HCT116 (cell line): ENCODE data around the gene RAP1A. TPM values are rescaled to one million over a fixed set of nuclear protein-coding genes. Genes with fewer than 3 reads are reported as not detected.

Experiments used
- ATAC-seq: fragments of 200-7000 bp; cut with Tn5 transposase; 2 replicates; pipeline ENCODE4 v1.9.1; 2020; ENCODE audit warnings: mild to moderate bottlenecking, moderate library complexity
- BruUV-seq: library from RNA; stranded (reverse); fragments of 400-500 nt; replicated peaks from 2 replicates; lab custom pipeline; 2021; lab: Mats Ljungman, UMichigan
- CTCF ChIA-PET: fragments of 300-600 bp; sonication (Branson Sonifier 250); formaldehyde crosslinking; loops from one replicate; lab custom pipeline; 2021; ENCODE audit warnings: antibody characterized with exemption; lab: Charles Lee
- POLR2A ChIA-PET: fragments of 300-600, 350-600 bp; sonication (Branson Sonifier 250); formaldehyde crosslinking; loops from one replicate; lab custom pipeline; 2021; ENCODE audit warnings: antibody characterized with exemption; lab: Charles Lee
- RAD21 ChIA-PET, 2 experiments: fragments of 300-600 bp; sonication (Branson Sonifier 250); formaldehyde crosslinking; loops; one replicate each; lab custom pipeline; 2023; ENCODE audit warnings: low total read pairs in 2 of 2; ENCODE audit not compliant: uncharacterized antibody in 2 of 2, unreplicated experiment in 2 of 2, low non-redundant PET in 1 of 2; lab: Charles Lee
- DNase-seq: peaks from one replicate; pipeline ENCODE4 v3.0.0-alpha.2; 2010; ENCODE audit warnings: low read depth, low spot score
- H2AFZ ChIP-seq: fragments of 200-600 bp; shearing (Covaris generic), sonication (generic); 2 replicates; pipeline ENCODE4 v1.6.1; 2017; ENCODE audit warnings: low read depth, mixed run types, mixed read lengths, antibody characterized with exemption, low read length; ENCODE audit not compliant: poor library complexity, severe bottlenecking
- H3K27ac ChIP-seq: 2 replicates; pipeline ENCODE4 v1.5.1; 2012; ENCODE audit warnings: low read depth, low read length
- H3K27me3 ChIP-seq: fragments of 200-600 bp; sonication (generic); 2 replicates; pipeline ENCODE4 v1.6.1; 2016; ENCODE audit warnings: mixed run types, low read length, mixed read lengths; ENCODE audit not compliant: insufficient read depth
- H3K36me3 ChIP-seq, 2 experiments: fragments of 200-500 bp in 1 of 2; fragments of 200-600 bp in 1 of 2; sonication (Bioruptor generic) in 1 of 2; sonication (generic) in 1 of 2; 2 replicates each; pipeline versions ENCODE4 v1.5.1 to v1.6.1; 2014 to 2016; ENCODE audit warnings: low read length in 2 of 2, inconsistent platforms in 1 of 2, mixed read lengths in 1 of 2, mixed run types in 1 of 2; ENCODE audit not compliant: insufficient read depth in 2 of 2, control insufficient read depth in 1 of 2
- H3K4me1 ChIP-seq, 2 experiments: fragments of 200-600 bp in 1 of 2; sonication (generic) in 1 of 2; 2 replicates each; pipeline versions ENCODE4 v1.5.1 to v1.6.1; 2012 to 2017; ENCODE audit warnings: low read length in 2 of 2, inconsistent platforms in 1 of 2, mild to moderate bottlenecking in 1 of 2, mixed read lengths in 1 of 2, mixed run types in 1 of 2, moderate library complexity in 1 of 2; ENCODE audit not compliant: insufficient read depth in 2 of 2, control insufficient read depth in 1 of 2
- H3K4me2 ChIP-seq: fragments of 200-600 bp; sonication (generic); 2 replicates; pipeline ENCODE4 v1.6.1; 2017; ENCODE audit warnings: mixed run types, low read length, mixed read lengths
- H3K4me3 ChIP-seq, 2 experiments: fragments of 200-600 bp in 1 of 2; sonication (generic) in 1 of 2; replicated peaks in 1 of 2; 2 replicates each; pipeline ENCODE4 v1.5.1; 2011 to 2016; ENCODE audit warnings: low read length in 2 of 2, control low read depth in 1 of 2, low read depth in 1 of 2, mild to moderate bottlenecking in 1 of 2, mixed read lengths in 1 of 2, mixed run types in 1 of 2
- H3K79me2 ChIP-seq: fragments of 200-600 bp; sonication (generic); 2 replicates; pipeline ENCODE4 v1.6.1; 2017; ENCODE audit warnings: mild to moderate bottlenecking, mixed run types, low read length, moderate library complexity, mixed read lengths; ENCODE audit not compliant: insufficient read depth
- H3K9ac ChIP-seq: fragments of 200-600 bp; sonication (generic); 2 replicates; pipeline ENCODE4 v1.6.1; 2016; ENCODE audit warnings: low read length, mixed read lengths
- H3K9me2 ChIP-seq: fragments of 200-600 bp; sonication (generic), shearing (Covaris generic); 2 replicates; pipeline ENCODE4 v1.6.1; 2017; ENCODE audit warnings: mixed run types, mild to moderate bottlenecking, moderate library complexity; ENCODE audit not compliant: insufficient read depth
- H3K9me3 ChIP-seq, 2 experiments: fragments of 200-500 bp in 1 of 2; fragments of 200-600 bp in 1 of 2; sonication (Bioruptor generic) in 1 of 2; sonication (generic) in 1 of 2; 2 replicates each; pipeline ENCODE4 v1.6.1; 2014 to 2017; ENCODE audit warnings: low read length in 2 of 2, mixed read lengths in 2 of 2, inconsistent platforms in 1 of 2, low read depth in 1 of 2, mild to moderate bottlenecking in 1 of 2, mixed run types in 1 of 2, moderate library complexity in 1 of 2; ENCODE audit not compliant: control insufficient read depth in 1 of 2, insufficient read depth in 1 of 2
- H4K20me1 ChIP-seq: fragments of 200-600 bp; sonication (generic), shearing (Covaris generic); 2 replicates; pipeline ENCODE4 v1.6.1; 2017; ENCODE audit warnings: mixed run types, mild to moderate bottlenecking, moderate library complexity; ENCODE audit not compliant: insufficient read depth
- CTCF ChIP-seq, 3 experiments: fragments of 200-600 bp in 1 of 3; sonication (generic) in 1 of 3; IDR thresholded peaks in 2 of 3; conservative IDR thresholded peaks in 1 of 3; 2 replicates each; pipeline ENCODE4 v1.5.1; 2012 to 2017; ENCODE audit warnings: low read depth in 2 of 3, low read length in 2 of 3, antibody characterized with exemption in 1 of 3, borderline replicate concordance in 1 of 3, control low read depth in 1 of 3, mild to moderate bottlenecking in 1 of 3, mixed read lengths in 1 of 3, mixed run types in 1 of 3, moderate library complexity in 1 of 3; ENCODE audit not compliant: insufficient read depth in 1 of 3
- ELF1 ChIP-seq: IDR thresholded peaks from 2 replicates; pipeline ENCODE4 v1.6.1; 2012; ENCODE audit warnings: low read depth, borderline replicate concordance
- EZH2phosphoT487 ChIP-seq: fragments of 200-600 bp; IDR thresholded peaks from 2 replicates; pipeline ENCODE4 v1.6.1; 2018; ENCODE audit warnings: antibody characterized with exemption, borderline replicate concordance
- POLR2A ChIP-seq: IDR thresholded peaks from 2 replicates; pipeline ENCODE4 v1.7.0; 2011; ENCODE audit warnings: borderline replicate concordance; ENCODE audit not compliant: insufficient read depth, insufficient read length; ENCODE audit errors: extremely low read depth
- POLR2AphosphoS5 ChIP-seq: IDR thresholded peaks from 2 replicates; pipeline ENCODE4 v1.6.1; 2011; ENCODE audit warnings: mild to moderate bottlenecking, low read depth, low read length, moderate library complexity
- RAD21 ChIP-seq: IDR thresholded peaks from 2 replicates; pipeline ENCODE4 v1.6.1; 2012; ENCODE audit warnings: low read depth, mild to moderate bottlenecking
- REST ChIP-seq: IDR thresholded peaks from 2 replicates; pipeline ENCODE4 v1.6.1; 2012; ENCODE audit warnings: low read depth
- SIN3A ChIP-seq: IDR thresholded peaks from 2 replicates; pipeline ENCODE4 v1.6.1; 2012; ENCODE audit warnings: low read depth
- SRF ChIP-seq: IDR thresholded peaks from 2 replicates; pipeline ENCODE4 v1.6.1; 2012; ENCODE audit warnings: low read depth
- TCF7L2 ChIP-seq: IDR thresholded peaks from 2 replicates; pipeline ENCODE4 v1.7.0; 2011; ENCODE audit warnings: borderline replicate concordance, inconsistent platforms; ENCODE audit not compliant: insufficient read depth, insufficient read length; ENCODE audit errors: extremely low read depth
- ZBTB33 ChIP-seq: IDR thresholded peaks from 2 replicates; pipeline ENCODE4 v1.6.1; 2011; ENCODE audit warnings: mild to moderate bottlenecking, low read length, moderate library complexity; ENCODE audit not compliant: insufficient replicate concordance; ENCODE audit errors: extremely low read depth
- ZNF274 ChIP-seq: fragments of 200-500 bp; sonication (Bioruptor generic); IDR thresholded peaks from 2 replicates; pipeline ENCODE4 v1.6.1; 2014; ENCODE audit warnings: mild to moderate bottlenecking, low read depth, low read length, inconsistent platforms
- intact Hi-C: fragments of 100-400 bp; cut with micrococcal nuclease; formaldehyde crosslinking; loops from 2 replicates; pipeline ENCODE4 v1.10.0; 2022
- total RNA-seq: library from RNA; stranded (reverse); gene quantifications from one replicate; pipeline ENCODE4 v1.2.1, GENCODE V29; 2021; ENCODE audit not compliant: unreplicated experiment

The RAP1A gene
- total RNA-seq, 1 experiment from 2014 or later, result 46.2 TPM

GRCh38 chr1:111628153-111628552 lies 8.6 kb downstream of the RAP1A start:
- DNase-seq (no peak), ATAC-seq (no peak)
- Histone ChIP-seq H3K4me2 (no peak overlapping the region), H3K9ac (no peak overlapping the region), H3K27ac (no peak overlapping the region), H3K4me1 (no peaks in the 10 kb centered on the region), H3K36me3 (no peaks in the 10 kb centered on the region), H3K27me3 (no peaks in the 10 kb centered on the region), H4K20me1 (peaks cover 5% of the 10 kb centered on the region; the same call in 1 of the 2 replicates), H3K79me2 (peaks cover 88% of the 10 kb centered on the region), H3K9me2 (no peaks in the 10 kb centered on the region), H2AFZ (no peak overlapping the region), H3K9me3 (no peaks in the 10 kb centered on the region), H3K4me3 (no peak overlapping the region)
- no TSS peak for BruUV-seq
- ChIA-PET RAD21 (no interaction called here), POLR2A (no interaction called here), CTCF (interaction anchor here (1.0 to 1.5 kb wide), 2 partner anchors 119 to 120 kb away, joined by 3 read pairs; no protein-coding TSS in a partner anchor)
- intact Hi-C loops, result no loop called here
- TF ChIP-seq POLR2A (no peak), REST (no peak), POLR2AphosphoS5 (no peak), SIN3A (no peak), RAD21 (no peak), EZH2phosphoT487 (no peak), CTCF (IDR thresholded peaks at IDR 0.05 in 2 of 3, conservative IDR thresholded peaks at IDR 0.05 in 1 of 3; ENCODE audit: borderline replicate concordance in 1 of 3, insufficient read depth in 1 of 3, low read depth in 2 of 3, low read length in 2 of 3) (no peak), ZBTB33 (no peak), TCF7L2 (no peak), SRF (no peak), ZNF274 (no peak), ELF1 (no peak)
- TF ChIP-seq, all 23 proteins: peak for 0
